Measurements from ENCODE around the gene SEMA7A.

SEMA7A gene

DNA sequence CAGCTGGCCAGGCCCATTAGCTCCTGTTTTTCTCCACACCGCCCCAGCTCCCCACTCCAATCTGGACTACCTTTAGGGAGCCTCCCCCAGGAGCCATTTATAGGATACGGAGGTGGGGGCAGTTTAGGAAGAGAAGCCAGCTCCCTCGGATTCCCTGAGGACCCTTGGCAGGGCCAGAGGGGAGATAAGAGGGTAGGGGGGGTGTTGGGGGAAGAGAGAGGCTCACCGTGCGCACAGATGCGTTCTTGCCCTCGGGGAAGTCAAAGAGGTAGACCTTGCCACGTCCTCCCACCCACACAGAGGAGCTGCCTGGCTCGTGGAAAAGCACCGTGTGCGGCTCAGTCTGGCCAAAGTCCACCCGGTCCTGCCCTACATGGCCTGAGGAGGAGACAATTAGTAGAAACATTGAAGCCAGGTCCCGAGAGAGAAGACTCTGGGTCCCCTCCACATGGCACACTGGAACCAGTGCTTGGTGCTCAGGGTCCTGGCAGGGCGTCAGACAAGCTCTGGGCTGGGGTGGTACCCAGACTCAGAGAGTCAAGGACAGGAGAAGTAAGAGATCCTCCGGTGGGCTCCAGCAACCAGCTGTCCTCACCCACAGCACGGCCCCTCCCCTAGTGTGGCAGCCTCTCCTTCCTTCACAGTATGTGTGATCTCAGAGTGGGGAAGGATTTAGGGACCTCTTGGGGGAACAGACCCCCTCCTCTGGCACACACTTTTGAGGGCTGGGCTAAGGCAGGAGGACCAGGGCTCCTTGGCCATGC, 15.0 kb downstream of the SEMA7A start:
- DNase-seq (ENCODE audit: low read depth in 2 of 3, low spot score in 2 of 3) = no peak

DNA sequence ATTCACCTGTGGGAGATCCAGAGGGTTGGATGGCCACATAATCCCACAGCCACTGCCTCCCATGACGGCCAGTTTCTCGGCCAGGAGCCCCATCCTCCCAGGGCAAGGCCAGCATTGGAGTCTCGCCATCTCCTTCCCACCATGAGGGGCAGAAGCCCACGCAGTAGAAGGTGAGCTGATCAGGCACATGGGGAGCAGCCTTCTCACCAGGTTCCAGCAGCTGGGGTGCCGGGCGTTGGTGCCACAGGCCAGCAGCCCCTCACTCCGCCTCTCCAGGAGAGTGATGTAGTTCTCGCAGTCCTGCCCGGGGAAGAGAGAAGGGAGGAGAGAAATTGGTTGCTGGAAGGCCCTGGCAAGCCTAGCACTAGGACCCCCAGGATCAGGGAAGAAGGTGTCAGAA, 16.1 kb downstream of the SEMA7A start:
- no peak for DNase-seq (ENCODE audit: low read depth in 2 of 3, low spot score in 2 of 3)

DNA sequence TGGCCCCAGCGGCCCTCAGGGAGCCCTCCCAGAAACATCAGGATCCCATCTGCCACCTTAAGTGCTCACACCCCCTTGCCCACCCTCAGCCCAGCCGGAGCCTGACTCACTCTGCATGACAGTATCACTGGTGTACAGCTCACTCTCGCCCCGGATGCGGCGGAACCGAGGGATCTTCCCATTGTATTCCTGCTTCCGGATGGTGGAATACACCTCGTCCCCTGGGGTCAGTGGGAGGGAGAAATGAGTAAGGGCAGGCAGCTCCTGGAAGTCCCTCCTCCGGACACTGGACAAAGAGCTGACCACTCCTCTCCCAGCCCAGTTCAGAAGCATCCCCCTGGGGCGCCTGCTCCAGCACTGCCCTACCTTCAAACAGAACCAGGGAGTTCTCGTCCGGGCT, 16.5 kb downstream of the SEMA7A start:
- no peak for DNase-seq (ENCODE audit: low read depth in 2 of 3, low spot score in 2 of 3)

DNA sequence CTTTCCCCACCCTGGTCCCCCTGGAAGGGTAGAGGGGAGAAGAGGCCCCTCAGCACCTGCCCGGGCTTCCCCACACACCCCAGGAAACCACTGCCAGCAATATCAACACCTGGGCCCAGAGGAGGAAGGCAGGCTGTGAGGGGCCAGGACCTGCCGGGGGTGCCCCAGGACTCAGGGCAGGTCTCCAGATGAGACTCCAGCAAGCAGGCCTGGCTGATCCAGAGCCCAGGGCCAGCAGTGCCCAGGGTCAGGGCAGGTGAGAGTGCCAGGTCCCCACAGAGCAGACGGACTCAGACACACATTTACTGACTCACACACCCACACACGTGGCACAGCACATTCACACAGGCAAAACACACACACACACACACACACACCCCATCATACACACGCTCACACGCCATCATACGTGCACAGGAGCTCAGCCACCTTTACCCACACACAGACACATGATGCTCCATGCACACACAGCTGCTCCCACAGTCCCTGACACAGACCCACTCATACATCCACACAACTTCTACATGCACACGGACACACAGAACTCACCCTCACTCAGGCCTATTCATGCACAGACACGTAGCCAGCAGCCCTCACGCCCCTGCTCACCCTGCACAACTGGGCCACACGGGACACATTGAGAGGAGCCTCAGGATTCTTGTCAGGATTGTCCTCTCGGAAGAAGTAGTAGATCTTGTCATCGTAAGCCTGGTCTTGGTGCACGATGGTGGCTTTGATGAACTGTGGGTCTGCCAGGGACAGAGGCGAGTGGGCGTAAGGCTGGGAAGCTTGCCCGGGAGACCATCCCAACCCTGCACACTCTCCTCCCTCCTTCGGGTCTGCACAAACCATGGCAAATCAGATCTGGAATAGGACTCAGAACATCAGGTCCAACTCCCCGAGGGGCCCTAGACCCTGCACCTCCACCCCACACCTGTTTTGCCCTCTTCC, 17.5 kb downstream of the SEMA7A start:
- DNase-seq (ENCODE audit: low read depth in 2 of 3, low spot score in 2 of 3) = no peak

DNA sequence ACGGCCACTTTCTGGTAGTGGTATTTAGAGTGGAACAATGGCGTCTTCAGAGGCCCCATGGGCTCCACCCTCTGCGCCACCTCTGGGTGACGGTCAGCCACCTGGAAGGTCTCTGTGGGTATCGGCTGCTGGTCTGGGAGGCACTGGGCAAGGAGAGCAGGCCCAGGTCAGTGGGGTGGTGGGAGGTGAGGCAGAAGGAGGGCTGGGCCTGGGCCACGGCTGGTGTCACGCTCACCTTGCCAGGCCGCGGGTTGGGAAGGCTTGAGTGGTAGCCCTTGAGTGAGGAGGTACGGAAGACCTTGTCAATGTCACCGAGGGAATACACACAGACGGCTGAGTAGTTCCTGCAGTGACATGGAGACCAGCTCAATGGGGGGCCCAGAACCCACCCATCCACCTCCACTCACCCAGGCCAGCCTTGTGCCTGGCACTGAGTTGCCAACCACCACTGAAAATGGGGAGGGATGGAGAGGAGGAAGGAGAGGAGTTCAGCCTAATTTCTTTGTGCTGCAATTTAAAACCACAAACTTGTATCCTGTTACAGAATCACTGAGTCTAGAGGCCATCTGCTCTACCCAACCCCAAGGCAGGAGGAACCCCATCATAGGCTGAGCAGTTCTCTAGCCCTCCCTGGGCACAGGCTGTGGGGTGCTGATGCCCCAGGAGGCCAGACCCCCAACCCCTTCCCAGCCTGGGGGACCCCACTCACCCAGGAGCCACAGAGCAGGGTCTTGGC, 19.0 kb downstream of the SEMA7A start:
- no peak for DNase-seq (ENCODE audit: low read depth in 2 of 3, low spot score in 2 of 3)

DNA sequence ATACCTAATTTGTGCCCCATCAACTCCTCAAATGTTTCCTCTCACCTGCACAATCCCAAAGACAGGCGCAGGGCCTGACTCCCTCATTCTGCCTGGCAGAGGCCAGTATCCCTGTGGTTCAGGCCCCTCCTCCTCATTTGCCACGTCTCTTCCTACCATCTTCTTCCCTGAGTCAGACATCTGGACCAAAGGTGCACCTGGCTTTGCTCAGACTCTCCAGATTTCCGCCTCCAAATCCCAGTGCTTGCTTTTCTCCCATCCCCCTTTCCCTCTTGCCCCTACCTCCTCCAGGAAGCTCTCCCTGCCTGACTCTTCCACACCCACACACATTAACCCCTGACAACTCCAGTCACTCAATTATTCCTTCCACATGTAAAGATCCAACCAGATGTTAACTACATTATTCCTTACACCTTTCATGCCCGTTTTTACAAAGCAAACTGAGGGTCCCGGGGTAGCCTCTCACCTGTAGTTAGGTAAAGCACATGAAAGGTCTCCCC, 19.6 kb downstream of the SEMA7A start:
- DNase-seq (ENCODE audit: low read depth in 2 of 3, low spot score in 2 of 3) = no peak

DNA sequence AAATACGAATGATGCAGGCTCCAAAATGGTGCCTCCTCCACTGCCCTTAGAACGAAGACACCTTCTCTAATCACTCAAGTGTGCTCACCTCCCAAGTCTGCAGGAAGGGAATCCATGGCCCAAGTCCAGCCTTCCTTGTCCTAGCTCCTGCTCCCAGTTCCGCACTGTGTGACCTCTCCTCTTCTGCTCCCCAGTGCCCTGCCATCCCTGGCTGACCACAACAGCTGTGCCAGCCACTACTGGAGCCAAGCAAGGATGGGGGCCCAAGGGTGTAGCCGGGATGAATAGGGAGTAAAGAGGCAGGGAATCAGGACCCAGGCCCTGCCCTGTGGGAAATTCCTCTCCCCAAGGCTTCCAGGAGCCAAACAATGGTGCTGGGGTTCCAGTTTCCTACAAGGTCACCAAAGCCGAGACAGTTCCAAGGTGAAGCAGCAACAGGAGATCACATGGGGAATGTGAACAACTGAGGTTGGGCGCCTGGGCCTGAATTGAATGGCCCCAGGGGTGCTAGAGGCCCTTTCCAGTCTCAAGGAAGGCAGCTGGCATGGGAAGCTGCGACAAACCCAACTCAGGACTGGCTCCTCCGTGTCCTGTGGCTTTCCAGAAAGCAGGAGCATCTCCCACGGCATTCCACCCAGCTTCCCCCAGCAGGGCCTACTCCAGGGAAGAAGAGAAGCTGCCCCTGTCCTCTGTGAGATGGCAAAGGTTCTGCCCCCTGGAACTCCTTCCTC, 20.2 kb downstream of the SEMA7A start:
- no peak for DNase-seq (ENCODE audit: low read depth in 2 of 3, low spot score in 2 of 3)

DNA sequence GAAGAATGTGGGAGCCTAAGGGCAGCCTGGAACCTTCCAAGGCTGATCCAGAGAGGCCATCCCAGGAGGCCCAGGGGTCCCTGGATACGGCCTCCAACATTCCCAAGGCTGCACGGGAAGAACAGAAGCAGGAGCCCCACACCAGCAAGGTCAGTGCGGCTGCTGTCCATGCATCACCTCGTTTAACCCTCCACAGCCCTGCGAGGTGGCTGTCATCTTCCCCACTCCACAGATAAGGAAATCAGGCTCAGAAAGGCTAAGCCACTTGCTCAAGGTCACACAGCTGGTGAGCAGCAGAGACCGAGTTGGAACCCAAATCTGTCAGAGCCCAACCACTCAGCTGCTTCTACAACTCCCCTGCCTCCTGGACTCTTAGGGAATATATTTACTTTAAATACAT, 21.6 kb downstream of the SEMA7A start:
- no peak for DNase-seq (ENCODE audit: low read depth in 2 of 3, low spot score in 2 of 3)

DNA sequence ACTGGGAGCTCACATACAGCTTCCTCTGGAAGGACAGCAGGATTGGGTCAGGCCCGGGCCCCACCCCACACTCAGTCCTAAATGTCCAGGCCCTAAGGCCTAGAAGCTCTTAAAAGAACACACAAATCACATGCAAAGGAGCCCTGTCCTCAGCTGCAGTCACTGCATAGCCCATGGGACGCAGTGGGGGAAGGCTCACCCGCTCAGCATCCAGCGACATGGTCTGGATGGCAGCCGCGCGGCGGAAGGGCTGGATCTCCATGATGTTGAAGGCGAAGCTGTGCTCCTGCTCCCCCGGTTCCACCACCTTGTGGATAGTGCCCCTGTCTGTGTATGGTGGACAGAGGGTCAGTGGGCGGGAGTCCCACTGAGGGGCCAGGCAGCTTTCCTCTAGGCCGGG, 22.1 kb downstream of the SEMA7A start:
- no peak for DNase-seq (ENCODE audit: low read depth in 2 of 3, low spot score in 2 of 3)

DNA sequence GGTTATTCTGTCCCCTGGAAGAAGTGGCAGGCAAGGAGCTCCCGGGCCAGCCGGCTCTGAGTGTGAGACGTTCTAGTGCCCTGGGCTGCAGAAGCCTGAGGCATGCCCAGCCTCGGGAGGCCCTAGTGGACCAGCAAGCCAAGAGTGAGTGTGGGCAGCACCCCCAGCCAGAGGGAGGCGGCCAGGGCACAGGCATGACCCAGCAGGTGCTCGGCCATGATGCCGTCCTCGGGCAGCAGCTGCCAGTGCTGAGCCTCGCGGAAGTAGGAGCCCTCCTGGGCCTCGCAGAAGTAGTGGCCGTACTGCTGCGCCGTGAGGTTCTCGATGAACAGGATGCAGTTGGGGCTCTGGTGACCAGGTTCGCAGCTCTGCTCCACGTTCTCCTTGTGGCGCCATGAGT, 23.3 kb downstream of the SEMA7A start:
- DNase-seq (ENCODE audit: low read depth in 2 of 3, low spot score in 2 of 3) = no peak

DNA sequence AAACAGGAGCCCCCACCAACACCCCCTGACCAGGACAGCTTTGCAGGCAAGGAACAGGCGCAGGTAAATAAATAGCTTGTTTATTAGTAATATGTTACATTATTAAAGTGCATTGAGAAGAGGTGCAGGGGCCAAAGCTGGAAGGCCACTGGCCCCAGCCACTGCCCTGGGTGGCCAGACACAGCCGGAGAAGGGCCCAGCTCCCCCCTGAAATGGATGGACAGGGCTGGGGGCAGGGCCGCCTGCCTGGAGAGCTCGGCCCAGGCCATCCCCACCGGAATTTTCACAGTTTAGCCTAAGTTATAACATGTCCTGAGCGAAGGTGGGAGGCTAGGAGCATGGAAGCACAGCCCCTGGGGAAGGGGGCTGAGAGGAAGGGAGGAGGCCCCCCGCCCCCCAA, 24.5 kb downstream of the SEMA7A start:
- no peak for DNase-seq (ENCODE audit: low read depth in 2 of 3, low spot score in 2 of 3)

DNA sequence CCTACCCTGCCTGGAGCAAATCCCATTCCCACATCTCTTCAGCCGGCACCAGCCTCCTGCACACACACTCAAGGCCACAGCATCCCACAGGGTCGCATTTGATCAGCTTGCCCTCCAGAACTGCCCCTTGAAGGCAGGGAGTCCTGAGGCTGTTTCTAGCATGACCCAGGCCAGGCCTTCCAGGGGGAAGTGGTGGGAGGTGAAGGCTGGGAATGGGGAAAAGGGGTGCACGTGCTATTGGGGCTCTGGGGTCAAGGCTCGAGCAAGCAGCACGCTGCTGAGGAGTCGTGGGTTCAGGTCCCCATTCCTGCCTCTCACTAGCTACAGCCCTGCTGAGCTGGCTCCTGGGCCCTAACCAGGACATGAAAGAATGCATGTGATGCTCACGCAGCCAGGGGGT, 24.9 kb downstream of the SEMA7A start:
- no peak for DNase-seq (ENCODE audit: low read depth in 2 of 3, low spot score in 2 of 3)

DNA sequence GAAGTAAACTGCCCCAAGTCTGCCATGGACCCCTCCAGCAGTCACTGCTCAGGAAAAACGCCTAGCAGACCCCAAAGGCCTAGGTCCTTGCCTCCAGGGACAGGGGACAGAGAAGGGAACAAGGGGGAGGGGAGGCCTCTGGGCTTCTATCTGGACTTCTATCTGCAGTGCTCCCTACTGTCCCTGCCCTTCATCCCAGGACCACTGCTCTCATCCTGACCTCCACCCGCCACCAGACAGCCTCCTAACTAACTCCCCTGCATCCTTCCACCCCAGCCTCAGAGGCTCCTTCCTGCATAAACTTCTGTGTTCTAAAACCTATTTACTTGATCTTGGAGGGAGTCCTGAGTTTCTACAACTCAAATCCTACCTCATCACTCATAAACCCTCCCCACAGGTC, 25.4 kb downstream of the SEMA7A start:
- no peak for DNase-seq (ENCODE audit: low read depth in 2 of 3, low spot score in 2 of 3)

DNA sequence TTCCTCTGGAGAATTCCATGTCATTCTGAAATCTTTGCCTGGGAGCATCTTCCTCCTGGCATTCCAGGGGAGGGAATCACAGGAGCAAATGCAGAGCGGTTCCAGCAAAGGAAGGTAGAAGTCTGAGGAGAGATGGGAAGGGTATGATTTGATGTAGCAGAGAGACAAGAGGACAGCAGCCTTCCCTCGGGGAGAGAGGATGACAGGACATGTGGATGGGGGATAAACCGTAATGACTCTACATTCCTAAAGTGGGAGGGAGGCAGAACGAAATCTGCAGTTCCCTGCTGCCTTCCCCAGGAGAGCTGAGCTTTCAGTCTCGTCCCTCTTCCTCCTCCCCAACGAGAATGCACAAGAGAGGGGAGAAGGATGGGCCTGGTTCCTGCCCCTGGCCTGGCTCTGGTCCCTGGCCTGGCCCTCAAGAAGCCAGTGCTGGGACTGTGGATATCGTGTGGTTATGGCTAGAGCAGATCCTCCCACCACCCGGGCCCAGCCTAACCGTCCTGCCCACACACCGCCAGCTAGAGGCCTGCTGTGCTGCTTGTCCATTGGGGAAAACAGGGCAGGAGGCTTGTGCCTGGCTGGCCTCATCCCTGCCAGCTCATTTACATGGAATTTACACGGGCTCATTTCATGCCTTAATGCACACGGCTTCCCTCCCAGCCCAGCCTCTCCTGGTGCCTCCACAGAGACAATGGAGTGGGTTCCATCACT, 26.6 kb downstream of the SEMA7A start:
- no peak for DNase-seq (ENCODE audit: low read depth in 2 of 3, low spot score in 2 of 3)

DNA sequence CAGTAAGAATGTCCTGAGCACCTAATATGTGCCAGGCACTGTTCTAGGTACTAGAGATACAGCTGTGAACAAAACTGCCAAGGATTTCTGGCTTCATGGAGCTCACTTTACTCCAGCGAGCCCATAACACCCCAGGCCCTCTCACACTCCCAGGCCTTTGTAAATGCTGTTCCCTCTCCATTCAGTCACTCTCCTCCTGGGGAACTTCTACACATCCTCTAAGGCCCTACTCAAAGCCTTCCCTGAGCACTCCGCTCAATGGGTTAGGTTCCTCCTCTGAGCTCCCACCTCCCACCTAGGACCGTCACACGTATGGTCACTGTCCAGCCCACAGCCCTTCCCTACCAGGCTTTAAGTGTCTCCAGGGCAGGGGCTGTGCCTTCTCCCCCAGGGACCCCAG, 27.2 kb downstream of the SEMA7A start:
- no peak for DNase-seq (ENCODE audit: low read depth in 2 of 3, low spot score in 2 of 3)

DNA sequence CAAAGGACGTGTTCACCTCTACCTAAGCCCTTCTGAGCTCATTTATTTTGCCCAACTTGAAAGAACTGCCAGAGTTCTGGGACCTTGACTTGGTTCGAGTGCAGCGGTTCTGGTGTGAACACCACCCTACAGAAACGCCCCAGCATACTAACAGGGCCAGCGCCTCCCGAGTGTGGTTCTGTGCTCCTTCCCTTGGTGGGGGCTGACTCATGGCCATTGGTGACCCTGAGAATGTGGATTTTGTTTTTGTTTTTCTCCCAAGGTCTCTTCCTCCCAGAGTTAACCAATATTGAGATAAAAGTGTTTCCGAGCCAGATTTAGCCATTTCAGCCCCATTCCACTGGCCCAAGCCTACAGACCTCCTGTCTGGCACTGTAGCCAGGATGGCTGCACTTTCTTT, 27.9 kb downstream of the SEMA7A start:
- no peak for DNase-seq (ENCODE audit: low read depth in 2 of 3, low spot score in 2 of 3)

DNA sequence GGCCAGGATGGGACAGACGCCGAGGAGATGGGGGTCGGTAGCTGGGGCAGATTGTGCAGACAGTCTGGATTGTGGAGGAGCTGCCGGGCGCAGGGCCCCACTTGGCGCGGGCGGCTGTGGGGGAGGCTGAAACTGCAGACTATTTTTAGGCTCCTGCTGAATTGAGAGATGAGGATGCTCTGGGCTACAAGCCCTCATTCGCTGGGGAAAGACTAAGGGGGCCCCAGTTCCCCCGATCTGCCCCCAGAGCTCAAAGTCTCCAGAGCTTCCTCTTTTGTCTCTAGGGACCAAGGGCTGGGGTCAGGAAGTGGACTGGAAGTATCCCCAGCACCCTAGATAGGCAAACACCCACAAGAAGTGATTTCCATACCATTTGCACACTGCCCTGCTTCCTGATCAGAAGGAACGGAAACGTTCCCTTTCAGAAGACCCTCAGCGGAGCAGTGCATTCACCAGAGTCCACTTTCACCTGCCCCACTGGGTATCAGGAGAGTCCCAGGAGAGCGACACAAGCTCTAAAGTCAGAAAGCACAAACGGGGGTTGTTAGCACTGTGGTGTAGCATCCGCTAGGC, 29.7 kb downstream of the SEMA7A start:
- DNase-seq (ENCODE audit: low read depth in 2 of 3, low spot score in 2 of 3) = no peak

DNA sequence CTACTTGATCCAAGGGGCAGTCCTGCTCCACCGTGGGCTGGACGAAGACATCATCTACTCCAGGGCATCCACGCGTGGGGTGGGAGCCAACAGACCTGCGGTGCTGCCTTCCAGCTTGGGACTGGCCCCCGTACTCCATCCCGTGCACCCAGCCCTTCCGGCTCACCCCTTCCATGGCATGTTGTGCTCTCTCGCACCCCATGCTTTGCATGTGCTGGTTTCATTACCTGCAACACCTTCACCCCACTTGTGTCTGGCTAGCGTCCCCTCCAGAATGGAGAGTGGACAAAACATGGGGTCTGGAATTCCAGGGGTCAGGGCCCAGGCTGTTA, 30.2 kb downstream of the SEMA7A start:
- DNase-seq (ENCODE audit: low read depth in 2 of 3, low spot score in 2 of 3) = no peak

DNA sequence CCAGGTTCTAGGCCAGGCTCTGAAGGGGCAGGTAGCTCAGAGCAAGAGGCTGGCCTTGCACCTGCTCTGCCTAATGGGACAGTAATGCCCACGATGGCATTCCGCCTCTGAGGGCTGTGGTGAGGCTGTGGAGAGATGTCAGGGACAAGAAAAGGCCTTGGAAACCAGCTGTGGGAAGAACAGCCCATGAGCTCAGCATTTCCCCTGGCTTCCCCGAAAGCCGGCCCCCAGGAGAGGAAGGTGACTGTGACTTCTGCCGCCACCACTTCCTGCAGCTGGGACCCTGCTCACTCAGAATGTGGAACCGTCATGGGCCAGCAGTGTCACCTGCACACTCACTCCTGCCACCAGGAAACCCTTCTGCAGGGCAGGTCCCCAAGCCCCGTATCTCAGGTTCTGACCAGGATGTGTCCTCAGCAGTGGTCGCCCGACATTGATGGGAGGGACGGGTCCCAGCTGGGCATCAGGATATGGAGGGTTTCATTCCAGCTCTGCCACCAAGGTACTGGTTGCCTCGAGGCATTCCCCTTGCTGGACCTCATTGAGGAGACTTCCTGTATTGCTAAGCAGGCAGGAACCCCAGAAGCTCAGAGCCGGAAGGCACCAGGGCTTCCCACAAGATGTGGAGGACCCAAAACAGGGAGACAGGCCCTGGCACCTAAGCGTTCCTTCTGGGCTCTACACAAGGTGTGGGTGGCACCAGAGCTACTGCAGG, 30.7 kb downstream of the SEMA7A start:
- DNase-seq (ENCODE audit: low read depth in 2 of 3, low spot score in 2 of 3) = peak in 2 of 3 experiments; percentile 72 to 76
